Karpas-422 (cell line): ENCODE measurements around the gene PSMA7. TPM values are rescaled to one million over a fixed set of nuclear protein-coding genes. Genes with fewer than 3 reads are reported as not detected.

Experiments
- DNase-seq: peaks from one replicate; pipeline ENCODE4 v3.0.0-alpha.2; 2015
- H2AFZ ChIP-seq: fragments of 200-600 bp; sonication (generic); 2 replicates; pipeline ENCODE4 v1.6.1; 2014; ENCODE audit warnings: antibody characterized with exemption, low read length, mixed read lengths
- H3K27ac ChIP-seq: fragments of 200-600 bp; sonication (generic); 2 replicates; pipeline ENCODE4 v1.5.1; 2014; ENCODE audit warnings: mild to moderate bottlenecking, low read length, moderate library complexity
- H3K27me3 ChIP-seq: fragments of 200-600 bp; sonication (generic); 2 replicates; pipeline ENCODE4 v1.6.1; 2014; ENCODE audit warnings: low read length, mixed read lengths
- H3K36me3 ChIP-seq: fragments of 200-600 bp; sonication (generic); 2 replicates; pipeline ENCODE4 v1.6.1; 2014; ENCODE audit warnings: low read length, mixed read lengths; ENCODE audit not compliant: insufficient read depth
- H3K4me1 ChIP-seq: fragments of 200-600 bp; sonication (generic); 2 replicates; pipeline ENCODE4 v1.6.1; 2014; ENCODE audit warnings: mild to moderate bottlenecking, low read length, mixed read lengths
- H3K4me2 ChIP-seq: fragments of 200-600 bp; sonication (generic); 2 replicates; pipeline ENCODE4 v1.6.1; 2014; ENCODE audit warnings: low read length, low read depth, mild to moderate bottlenecking; ENCODE audit not compliant: poor library complexity, severe bottlenecking
- H3K4me3 ChIP-seq: fragments of 200-600 bp; sonication (generic); 2 replicates; pipeline ENCODE4 v1.5.1; 2014; ENCODE audit warnings: mild to moderate bottlenecking, antibody characterized with exemption, low read length, mixed read lengths
- H3K79me2 ChIP-seq: fragments of 200-600 bp; sonication (generic); 2 replicates; pipeline ENCODE4 v1.6.1; 2014; ENCODE audit warnings: mild to moderate bottlenecking, low read length, mixed read lengths
- H3K9ac ChIP-seq: fragments of 200-600 bp; sonication (generic); 2 replicates; pipeline ENCODE4 v1.6.0; 2014; ENCODE audit warnings: low read length
- H3K9me2 ChIP-seq: fragments of 200-600 bp; sonication (generic), shearing (Covaris generic); replicated peaks from 2 replicates; pipeline ENCODE4 v1.6.0; 2014; ENCODE audit warnings: mild to moderate bottlenecking, low read length, moderate library complexity; ENCODE audit not compliant: insufficient read depth
- H3K9me3 ChIP-seq: fragments of 300-700, 200-600 bp; sonication (generic); 2 replicates; pipeline ENCODE4 v1.6.1; 2014; ENCODE audit warnings: low read length, mixed read lengths
- H4K20me1 ChIP-seq: fragments of 200-600 bp; sonication (generic); 2 replicates; pipeline ENCODE4 v1.6.1; 2014; ENCODE audit warnings: mild to moderate bottlenecking, antibody characterized with exemption, low read length, low read depth; ENCODE audit not compliant: insufficient read depth
- total RNA-seq: library from RNA; depleted of rRNA; stranded (reverse); fragments of >200 nt; shearing (Covaris generic); gene quantifications from 2 replicates; pipeline ENCODE4 v1.2.3, GENCODE V29; 2014; ENCODE audit warnings: low replicate concordance

The PSMA7 gene
- total RNA-seq, 1 experiment from 2014 or later, result 181 TPM

DNA sequence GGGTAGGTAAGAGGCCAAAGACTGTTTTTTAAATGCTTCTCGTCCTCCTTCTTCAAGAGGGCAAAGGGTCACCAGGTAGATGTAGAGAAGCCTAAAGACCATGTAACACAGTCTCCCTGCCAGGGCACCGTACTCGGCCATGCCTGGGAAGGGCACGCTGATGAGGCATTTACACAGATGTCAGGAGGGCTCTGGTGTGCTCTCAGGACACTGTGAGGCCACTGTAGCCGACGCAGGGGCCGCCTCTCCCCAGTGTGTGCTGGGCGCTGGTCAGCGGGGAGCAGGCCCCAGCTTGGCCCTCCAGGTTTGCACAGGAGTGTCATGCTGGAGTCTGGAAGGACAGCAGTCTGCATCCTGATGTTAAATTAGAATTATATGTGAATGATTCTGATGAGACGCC lies 32.5 kb upstream of the PSMA7 start:
- Histone ChIP-seq H3K4me2 (no peak overlapping the region), H3K36me3 (no peaks in the 10 kb centered on the region), H3K9ac (no peak overlapping the region), H3K4me3 (no peak overlapping the region), H4K20me1 (no peaks in the 10 kb centered on the region), H3K9me2 (no peaks in the 10 kb centered on the region), H3K27ac (no peak overlapping the region), H3K4me1 (no peaks in the 10 kb centered on the region), H3K27me3 (no peaks in the 10 kb centered on the region), H2AFZ (no peak overlapping the region), H3K79me2 (no peaks in the 10 kb centered on the region), H3K9me3 (no peaks in the 10 kb centered on the region)
- DNase-seq, result no peak

- Histone ChIP-seq H3K79me2 (no peaks in the 10 kb centered on the region), H3K9me3 (no peaks in the 10 kb centered on the region), H3K36me3 (no peaks in the 10 kb centered on the region), H3K4me1 (no peaks in the 10 kb centered on the region), H4K20me1 (no peaks in the 10 kb centered on the region), H3K9ac (no peak overlapping the region), H3K4me2 (no peak overlapping the region), H3K27me3 (no peaks in the 10 kb centered on the region), H2AFZ (no peak overlapping the region), H3K4me3 (no peak overlapping the region), H3K9me2 (no peaks in the 10 kb centered on the region), H3K27ac (no peak overlapping the region)
- no peak for DNase-seq
Measured at GRCh38 chr20:62174870-62175624, 31.9 kb upstream of the PSMA7 start.

DNA sequence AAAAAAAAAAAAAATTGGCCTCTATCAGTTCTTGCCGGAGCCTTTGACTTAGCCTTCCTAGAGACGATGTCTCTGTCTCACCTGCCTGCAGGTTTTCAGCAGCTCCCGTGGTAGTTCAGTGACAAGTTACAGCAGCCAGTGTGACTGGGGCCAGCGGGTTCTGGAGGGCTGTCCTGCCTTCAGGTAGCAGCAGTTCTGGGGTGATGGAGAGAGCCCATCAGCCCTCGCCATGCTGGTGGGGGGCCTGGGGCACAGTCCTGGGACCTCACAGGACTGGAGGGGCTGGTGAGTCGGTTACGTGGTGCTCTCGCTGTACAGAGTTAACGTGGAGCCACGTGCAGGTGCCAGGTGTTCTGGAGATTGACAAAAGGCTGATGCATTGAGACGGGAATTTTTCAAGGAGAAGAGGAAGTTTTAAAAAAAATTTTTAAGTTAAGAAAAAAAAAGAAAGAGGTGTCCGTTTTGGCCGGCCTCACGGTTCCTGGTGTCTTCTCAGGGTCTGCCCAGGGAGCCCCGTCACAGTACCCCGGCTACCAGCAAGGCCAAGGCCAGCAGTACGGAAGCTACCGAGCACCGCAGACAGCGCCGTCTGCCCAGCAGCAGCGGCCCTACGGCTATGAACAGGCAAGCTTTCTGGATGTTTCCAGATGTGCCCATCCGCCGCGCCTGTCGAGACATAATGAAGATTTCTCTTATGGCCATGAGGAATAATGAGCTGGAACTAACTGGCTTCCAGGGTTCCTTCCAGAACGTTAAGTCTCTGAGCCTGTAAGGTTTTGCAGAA lies 31.0 kb upstream of the PSMA7 start:
- no peaks in the 10 kb centered on the region for H3K79me2 ChIP-seq
- H3K27me3 ChIP-seq, result no peaks in the 10 kb centered on the region
- no peaks in the 10 kb centered on the region for H3K9me2 ChIP-seq
- no peaks in the 10 kb centered on the region for H4K20me1 ChIP-seq
- H3K9me3 ChIP-seq, result no peaks in the 10 kb centered on the region
- no peak overlapping the region for H3K4me3 ChIP-seq
- no peak overlapping the region for H3K9ac ChIP-seq
- no peaks in the 10 kb centered on the region for H3K4me1 ChIP-seq
- no peak for DNase-seq
- H3K4me2 ChIP-seq, result no peak overlapping the region
- no peak overlapping the region for H2AFZ ChIP-seq
- no peak overlapping the region for H3K27ac ChIP-seq
- H3K36me3 ChIP-seq, result no peaks in the 10 kb centered on the region

GRCh38 chr20:62172666-62173065 lies 29.5 kb upstream of the PSMA7 start:
- Histone ChIP-seq H3K4me2 (no peak overlapping the region), H3K27ac (no peak overlapping the region), H4K20me1 (no peaks in the 10 kb centered on the region), H2AFZ (no peak overlapping the region), H3K79me2 (no peaks in the 10 kb centered on the region), H3K27me3 (no peaks in the 10 kb centered on the region), H3K9me3 (no peaks in the 10 kb centered on the region), H3K36me3 (no peaks in the 10 kb centered on the region), H3K4me1 (no peaks in the 10 kb centered on the region), H3K9me2 (no peaks in the 10 kb centered on the region), H3K4me3 (no peak overlapping the region), H3K9ac (no peak overlapping the region)
- DNase-seq, result no peak

DNA sequence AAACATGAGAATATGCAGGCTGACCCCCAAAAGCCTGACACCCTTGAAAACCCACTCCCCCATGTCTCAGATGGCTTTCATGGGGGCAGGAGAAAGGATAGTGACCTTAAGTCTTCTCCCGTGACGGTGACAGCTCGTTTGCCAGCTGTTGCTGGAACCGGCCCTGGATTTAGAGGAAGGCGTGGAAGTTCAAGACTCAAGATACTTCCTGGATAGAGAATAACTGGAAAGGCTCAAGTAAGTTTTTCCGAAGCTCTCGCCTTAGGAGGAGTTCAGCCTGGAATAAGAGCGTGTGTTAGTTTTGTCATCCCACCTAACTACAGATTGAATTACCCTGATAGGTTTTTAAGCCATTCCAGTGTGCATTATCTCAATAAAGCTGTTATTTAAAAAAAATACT lies 28.1 kb upstream of the PSMA7 start:
- H3K79me2 ChIP-seq, result no peaks in the 10 kb centered on the region
- H3K9me3 ChIP-seq, result no peaks in the 10 kb centered on the region
- H3K9me2 ChIP-seq, result no peaks in the 10 kb centered on the region
- H3K36me3 ChIP-seq, result no peaks in the 10 kb centered on the region
- no peaks in the 10 kb centered on the region for H3K27me3 ChIP-seq
- no peak overlapping the region for H3K9ac ChIP-seq
- DNase-seq, result no peak
- no peak overlapping the region for H3K4me2 ChIP-seq
- no peaks in the 10 kb centered on the region for H4K20me1 ChIP-seq
- H3K4me3 ChIP-seq, result no peak overlapping the region
- no peak overlapping the region for H3K27ac ChIP-seq
- H2AFZ ChIP-seq, result no peak overlapping the region
- no peaks in the 10 kb centered on the region for H3K4me1 ChIP-seq

- Histone ChIP-seq H3K9me2 (no peaks in the 10 kb centered on the region), H3K4me2 (no peak overlapping the region), H4K20me1 (no peaks in the 10 kb centered on the region)
Measured at GRCh38 chr20:62170536-62170935, 27.3 kb upstream of the PSMA7 start.

DNA sequence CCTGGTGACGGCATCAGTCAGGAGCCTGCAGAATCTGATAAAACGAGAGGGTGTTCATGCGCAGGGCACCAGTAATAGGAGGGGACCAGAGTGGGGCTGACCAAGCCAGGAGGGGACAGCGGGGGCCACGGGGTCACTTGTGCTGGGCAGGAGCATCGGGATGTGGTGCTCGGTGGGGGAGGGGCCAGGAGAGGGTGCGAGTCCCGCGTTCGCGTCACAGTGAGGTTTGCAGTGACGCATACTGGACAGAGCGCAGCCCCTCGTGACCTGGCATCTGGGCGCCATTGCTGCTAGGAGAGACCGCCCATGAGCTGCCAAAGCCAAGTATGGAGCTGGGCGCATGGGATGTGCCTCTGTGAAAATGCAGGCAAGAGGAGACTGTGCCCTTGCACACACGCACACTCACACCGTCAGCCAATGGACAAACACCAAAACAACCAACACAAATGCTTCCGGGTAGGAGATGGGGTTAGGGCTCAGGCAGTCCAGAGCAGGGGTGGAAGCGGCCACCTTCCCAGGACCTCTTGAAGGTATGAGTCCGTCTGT lies 25.8 kb upstream of the PSMA7 start:
- H3K36me3 ChIP-seq, result no peaks in the 10 kb centered on the region

More at GRCh38 chr20:62170536-62170935, 27.3 kb upstream of the PSMA7 start:
- no peak for DNase-seq
- no peaks in the 10 kb centered on the region for H3K27me3 ChIP-seq
- H3K9me3 ChIP-seq, result no peaks in the 10 kb centered on the region
- no peaks in the 10 kb centered on the region for H3K79me2 ChIP-seq
- H3K4me1 ChIP-seq, result no peaks in the 10 kb centered on the region
- no peak overlapping the region for H3K27ac ChIP-seq
- H2AFZ ChIP-seq, result no peak overlapping the region
- H3K36me3 ChIP-seq, result no peaks in the 10 kb centered on the region
- no peak overlapping the region for H3K9ac ChIP-seq
- no peak overlapping the region for H3K4me3 ChIP-seq

DNA sequence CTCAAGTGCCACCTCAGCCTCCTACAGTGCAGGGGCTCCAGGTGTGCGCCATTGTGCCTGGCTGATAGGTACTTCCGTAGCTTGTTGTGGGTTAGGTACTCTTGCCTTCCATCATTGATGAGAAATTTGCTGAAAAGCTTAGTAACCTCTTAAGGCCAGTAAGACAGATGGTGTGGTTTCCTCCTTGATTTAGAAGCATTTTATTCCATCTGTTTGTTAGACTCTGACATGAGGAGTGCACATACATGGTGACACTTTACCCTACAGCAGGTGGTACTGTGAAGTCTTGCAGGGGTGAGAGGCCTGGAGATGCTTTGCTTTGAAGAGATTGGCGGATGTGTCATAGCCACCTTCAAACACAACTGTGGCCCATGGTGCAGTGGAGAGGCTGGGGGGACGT lies 24.9 kb upstream of the PSMA7 start:
- no peaks in the 10 kb centered on the region for H3K79me2 ChIP-seq
- no peak overlapping the region for H2AFZ ChIP-seq
- no peaks in the 10 kb centered on the region for H3K4me1 ChIP-seq
- H3K9me3 ChIP-seq, result no peaks in the 10 kb centered on the region
- H3K4me3 ChIP-seq, result no peak overlapping the region
- H3K9ac ChIP-seq, result no peak overlapping the region
- no peaks in the 10 kb centered on the region for H3K27me3 ChIP-seq
- H4K20me1 ChIP-seq, result no peaks in the 10 kb centered on the region
- no peaks in the 10 kb centered on the region for H3K36me3 ChIP-seq
- no peaks in the 10 kb centered on the region for H3K9me2 ChIP-seq
- DNase-seq, result no peak
- H3K27ac ChIP-seq, result no peak overlapping the region
- H3K4me2 ChIP-seq, result no peak overlapping the region

More for the DNA sequence above, 25.8 kb upstream of the PSMA7 start:
- Histone ChIP-seq H3K4me3 (no peak overlapping the region), H3K9me2 (no peaks in the 10 kb centered on the region), H4K20me1 (no peaks in the 10 kb centered on the region), H2AFZ (no peak overlapping the region), H3K9ac (no peak overlapping the region), H3K4me2 (no peak overlapping the region), H3K27ac (no peak overlapping the region), H3K4me1 (no peaks in the 10 kb centered on the region), H3K79me2 (no peaks in the 10 kb centered on the region), H3K9me3 (no peaks in the 10 kb centered on the region), H3K27me3 (no peaks in the 10 kb centered on the region)
- DNase-seq, result no peak
